ENCODE data around the gene DUS2.

DNA sequence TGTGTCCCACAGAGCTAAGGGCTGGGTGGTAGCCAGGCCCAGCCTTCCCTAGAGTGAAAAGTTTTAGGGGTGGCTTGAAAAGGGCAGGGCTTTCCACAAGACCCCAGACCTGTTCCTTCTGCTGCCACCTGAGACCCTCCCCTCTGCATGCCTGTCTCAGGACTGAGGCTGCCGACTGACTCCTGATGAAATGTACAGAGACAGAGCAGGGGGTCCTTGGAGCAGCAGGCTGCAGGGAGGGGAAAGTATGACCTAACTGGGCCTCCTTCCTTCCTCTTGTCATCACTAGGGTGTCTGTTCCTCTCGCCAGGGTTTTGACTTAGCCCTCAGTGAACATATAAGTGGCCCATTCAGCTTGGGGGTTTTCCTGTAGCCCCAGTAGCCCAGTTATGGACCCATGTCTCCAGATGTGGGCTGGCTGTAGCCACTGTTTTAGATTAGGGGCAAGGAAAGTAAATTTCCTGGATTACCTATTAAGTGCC is 47.2 kb downstream of the DUS2 start:
- no peak for TF ChIP-seq POLR2A (IDR thresholded peaks at IDR 0.05)
- TF ChIP-seq, protein P1, sequence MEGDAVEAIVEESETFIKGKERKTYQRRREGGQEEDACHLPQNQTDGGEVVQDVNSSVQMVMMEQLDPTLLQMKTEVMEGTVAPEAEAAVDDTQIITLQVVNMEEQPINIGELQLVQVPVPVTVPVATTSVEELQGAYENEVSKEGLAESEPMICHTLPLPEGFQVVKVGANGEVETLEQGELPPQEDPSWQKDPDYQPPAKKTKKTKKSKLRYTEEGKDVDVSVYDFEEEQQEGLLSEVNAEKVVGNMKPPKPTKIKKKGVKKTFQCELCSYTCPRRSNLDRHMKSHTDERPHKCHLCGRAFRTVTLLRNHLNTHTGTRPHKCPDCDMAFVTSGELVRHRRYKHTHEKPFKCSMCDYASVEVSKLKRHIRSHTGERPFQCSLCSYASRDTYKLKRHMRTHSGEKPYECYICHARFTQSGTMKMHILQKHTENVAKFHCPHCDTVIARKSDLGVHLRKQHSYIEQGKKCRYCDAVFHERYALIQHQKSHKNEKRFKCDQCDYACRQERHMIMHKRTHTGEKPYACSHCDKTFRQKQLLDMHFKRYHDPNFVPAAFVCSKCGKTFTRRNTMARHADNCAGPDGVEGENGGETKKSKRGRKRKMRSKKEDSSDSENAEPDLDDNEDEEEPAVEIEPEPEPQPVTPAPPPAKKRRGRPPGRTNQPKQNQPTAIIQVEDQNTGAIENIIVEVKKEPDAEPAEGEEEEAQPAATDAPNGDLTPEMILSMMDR (IDR thresholded peaks at IDR 0.05): no peak

Data from gastroesophageal sphincter (tissue), 3 donors.